NCI-H2029 (cell line): ENCODE measurements around the gene HYDIN.

Experiments
- DNase-seq: peaks from one replicate; lab custom pipeline; 2025; lab: John Stamatoyannopoulos, UW

HYDIN gene

DNA sequence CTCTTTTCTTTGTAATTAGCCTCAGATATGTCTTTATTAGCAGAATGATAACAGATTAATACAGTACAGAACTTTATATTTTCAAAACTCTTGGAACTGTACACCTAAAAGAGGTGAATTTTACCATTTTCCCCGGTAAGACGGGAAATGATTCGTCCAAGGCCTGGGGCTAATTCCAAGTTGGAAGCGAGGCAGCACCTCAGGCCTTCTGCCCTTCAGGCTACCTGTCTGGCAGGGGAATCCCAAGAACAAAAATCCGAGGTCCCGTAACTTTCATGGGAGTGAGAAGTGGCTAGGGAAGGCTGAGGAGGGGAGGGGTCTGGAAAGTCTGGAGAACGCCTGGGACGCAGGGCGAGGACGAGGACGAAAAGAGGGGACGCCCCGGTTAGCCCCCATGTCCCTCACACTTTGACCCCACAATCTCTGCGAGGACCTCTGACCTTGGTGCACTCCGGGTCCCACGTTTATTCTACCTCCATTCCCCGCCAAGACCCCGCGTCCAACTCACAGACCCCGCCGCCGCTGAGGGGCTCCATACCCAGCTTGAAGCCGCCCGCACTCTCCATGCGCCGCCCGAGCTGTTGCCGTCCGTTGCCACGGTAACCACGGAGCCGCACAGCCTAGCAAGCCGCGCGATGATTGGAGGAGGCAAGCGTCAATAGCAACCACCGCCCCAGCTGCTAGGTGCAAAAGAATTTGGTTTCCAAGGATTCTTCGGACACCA lies at the start of gene HYDIN:
TSS of gene HYDIN (minus strand) at position 601 of the 724 bp plus-strand sequence. CDS start 43,827 bp downstream, outside the sequence.
- DNase-seq = peak; percentile 18

DNA sequence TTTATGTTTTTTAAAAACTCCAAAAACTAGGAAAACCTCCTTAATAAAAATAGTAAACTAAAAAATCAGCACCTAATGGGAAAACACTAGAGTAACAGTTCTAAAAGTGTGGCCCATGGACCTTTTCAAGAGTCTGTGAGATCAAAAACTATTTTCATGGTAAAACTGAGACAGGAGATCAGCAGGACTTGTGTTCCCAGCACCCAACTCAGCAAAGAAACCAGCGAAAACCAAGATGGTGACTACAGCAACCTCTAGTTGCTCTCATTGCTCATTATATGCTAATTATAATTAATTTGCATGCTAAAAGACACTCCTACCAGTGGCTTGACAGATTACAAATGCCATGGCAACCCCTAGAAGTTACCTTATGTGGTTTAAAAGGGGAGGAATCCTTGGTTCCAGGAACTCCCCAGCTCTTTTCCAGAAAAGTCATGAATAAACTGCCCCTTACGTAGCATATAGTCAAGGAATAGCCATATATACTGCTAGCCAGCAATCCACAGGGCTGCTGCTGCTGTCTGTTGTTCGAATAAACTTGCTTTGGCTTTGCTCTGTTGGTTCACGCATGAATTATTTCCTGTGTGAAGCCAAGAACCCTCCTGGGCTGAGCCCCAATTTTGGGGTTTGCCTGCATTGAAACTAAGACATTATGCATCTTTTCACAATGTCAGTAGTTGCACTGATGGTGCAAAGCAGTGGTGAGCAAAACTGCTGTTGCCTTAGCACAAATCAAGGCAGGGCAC lies 46.2 kb upstream of the HYDIN start:
- DNase-seq = no peak

DNA sequence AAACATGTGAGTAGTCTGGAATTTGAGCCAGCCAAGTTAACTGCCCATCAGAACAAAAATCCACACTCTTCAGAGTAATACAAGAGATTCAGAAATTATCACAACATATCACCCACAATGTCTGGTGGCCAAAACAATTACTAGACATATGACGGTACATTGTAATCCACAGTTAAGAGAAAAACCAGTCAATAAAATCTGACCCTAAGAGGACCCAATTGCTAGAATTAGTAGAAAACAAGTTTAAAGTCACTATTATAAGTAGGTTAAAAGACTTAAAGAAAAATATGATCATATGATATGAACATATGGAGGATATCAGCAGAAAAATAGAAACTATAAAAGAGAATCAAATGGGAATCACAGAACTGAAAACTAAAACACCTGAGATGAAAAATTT lies 42.9 kb upstream of the HYDIN start:
- DNase-seq = no peak

DNA sequence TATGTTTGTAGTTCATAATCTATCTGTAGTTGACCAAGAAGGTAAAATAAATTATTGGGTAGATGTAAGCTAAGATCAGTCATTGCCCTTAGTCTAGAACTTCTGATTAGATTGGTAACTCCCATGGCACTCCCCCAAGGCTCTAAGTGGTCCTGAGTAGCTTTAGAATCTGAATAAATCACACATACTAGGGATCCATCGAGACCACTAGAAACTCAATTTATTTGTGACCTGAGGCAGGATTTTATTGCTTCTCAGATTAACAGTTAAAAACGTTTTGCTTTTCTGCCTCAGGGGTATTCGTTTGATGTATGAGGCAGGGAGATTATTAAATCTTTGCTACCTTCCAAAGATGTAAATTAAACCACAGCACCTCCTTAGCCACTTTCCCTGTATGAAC lies 33.8 kb upstream of the HYDIN start:
- DNase-seq = no peak

DNA sequence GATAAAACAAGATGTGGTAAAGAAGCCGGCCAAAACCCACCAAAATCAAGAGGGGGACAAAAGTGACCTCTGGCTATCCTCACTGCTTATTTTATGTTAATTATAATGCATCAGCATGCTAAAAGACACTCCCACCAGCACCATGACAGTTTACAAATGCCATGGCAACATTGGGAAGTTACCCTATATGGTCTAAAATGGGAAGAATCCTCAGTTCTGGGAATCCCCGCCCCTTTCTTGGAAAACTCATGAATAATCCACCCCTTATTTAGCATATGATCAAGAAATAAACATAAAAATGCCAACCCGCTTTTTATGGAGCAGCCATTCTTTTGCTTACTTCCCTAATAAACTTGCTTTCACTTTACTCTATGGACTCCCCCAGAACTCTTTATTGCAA lies 33.1 kb upstream of the HYDIN start:
- DNase-seq = no peak

DNA sequence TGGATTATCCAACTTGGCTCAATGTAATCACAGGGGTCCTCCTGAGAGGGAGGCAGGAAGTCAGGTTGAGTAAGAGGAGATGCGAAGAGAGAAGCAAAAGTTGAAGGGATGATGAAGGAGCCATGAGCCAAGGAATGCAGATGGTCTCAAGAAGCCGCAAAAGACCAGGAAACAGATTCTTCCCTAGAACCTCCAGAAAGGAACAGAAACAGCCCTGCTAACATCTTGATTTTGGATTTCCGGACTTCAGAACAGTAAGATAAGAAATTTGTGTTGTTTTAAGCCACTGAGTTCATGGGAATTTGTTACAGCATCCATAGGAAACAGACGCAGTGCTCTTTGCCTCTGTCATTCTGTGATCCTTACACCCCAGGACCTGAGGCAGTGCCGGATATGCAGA lies 31.9 kb upstream of the HYDIN start:
- no peak for DNase-seq

DNA sequence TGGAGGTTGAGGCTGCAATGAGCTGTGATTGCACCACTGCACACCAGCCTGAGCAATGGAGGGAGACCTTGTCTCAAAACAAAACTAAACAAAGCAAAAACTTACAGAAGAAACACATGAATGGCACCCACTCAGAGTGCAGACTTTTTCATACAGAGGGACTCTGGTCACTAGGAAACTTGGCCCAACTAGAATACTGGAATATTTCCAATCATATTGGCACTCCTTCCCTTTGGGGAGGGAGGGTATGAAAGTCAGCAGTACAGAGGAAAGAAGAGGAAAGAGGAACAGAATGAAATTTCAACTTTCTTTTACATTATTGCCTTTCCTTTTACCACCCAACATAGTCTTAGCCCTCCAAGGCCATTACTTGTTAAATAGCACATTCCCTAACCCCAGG lies 30.5 kb upstream of the HYDIN start:
- no peak for DNase-seq

DNA sequence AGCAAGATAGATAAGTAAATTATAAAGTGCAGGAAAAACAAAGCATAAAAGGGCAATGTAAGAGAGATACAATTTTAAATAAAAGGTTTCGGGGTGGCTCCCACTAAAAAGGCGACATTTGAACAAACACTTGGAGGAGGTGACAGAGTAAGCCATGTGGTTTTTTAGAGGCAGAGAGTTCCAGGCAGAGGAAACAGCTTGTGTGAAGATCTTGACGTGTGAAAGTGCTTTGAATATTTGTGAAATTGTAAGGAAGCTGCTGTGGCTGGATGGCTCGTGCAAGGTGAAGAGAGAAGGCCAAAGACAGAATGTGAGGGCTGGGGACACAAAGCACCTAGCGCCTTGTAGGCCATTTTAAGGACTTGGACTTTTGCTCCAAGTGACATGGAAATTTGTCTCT lies 28.6 kb upstream of the HYDIN start:
- DNase-seq = no peak

DNA sequence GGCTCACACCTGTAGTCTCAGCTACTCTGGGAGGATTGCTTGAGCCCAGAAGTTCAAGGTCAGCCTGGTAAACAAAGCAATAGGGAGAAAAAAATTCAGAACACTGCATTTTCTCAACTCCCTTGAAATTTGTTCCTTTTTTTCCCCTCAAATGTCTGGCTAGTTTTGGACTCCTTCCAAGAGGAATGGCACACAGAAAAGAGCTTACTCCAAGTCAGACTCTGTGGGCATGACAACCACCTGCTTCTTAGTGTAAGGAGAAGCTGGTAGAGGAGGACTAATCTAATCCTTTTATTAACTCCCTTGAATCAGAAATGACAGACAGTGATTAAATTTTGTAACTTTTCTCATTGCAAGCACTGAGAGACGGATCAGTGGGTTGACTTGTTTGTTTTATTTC lies 27.9 kb upstream of the HYDIN start:
- DNase-seq = no peak

DNA sequence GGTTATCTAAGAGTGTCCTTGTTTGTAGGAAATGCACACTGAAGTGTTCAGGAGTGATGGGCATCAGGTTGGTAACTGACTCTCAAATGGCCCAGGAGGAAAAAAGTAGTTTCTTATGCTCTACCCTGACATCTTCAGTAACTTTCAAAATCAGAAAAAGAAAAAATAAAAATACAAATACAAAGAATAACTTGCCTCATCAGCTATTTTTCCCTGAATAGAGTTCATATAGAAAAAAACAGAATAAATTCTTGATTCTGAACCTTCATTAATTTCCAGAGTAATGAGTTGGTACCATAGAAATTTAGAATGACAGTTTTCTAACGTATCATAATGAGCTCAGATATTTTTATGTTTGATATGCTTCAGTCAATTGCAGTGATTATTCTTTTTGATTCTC lies 27.2 kb upstream of the HYDIN start:
- no peak for DNase-seq

DNA sequence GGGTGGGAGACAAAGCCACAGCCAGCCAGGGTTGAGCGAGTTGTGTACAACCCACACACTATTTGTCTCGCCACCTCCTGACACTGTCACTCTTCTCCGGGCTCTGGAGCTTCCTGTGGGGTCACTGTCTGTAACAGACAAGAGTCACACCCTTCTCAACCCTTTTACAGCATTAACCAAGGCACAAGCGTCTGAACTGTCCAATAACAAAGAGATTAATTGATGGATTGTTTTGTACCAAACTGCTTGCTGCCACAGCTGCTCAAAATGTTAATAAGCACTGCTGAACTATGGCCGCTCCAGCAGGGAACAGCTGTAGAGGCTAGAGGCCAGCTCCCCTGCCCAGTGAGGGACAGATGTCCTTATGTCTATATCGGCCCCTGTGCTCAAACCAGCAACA lies 25.2 kb upstream of the HYDIN start:
- no peak for DNase-seq

DNA sequence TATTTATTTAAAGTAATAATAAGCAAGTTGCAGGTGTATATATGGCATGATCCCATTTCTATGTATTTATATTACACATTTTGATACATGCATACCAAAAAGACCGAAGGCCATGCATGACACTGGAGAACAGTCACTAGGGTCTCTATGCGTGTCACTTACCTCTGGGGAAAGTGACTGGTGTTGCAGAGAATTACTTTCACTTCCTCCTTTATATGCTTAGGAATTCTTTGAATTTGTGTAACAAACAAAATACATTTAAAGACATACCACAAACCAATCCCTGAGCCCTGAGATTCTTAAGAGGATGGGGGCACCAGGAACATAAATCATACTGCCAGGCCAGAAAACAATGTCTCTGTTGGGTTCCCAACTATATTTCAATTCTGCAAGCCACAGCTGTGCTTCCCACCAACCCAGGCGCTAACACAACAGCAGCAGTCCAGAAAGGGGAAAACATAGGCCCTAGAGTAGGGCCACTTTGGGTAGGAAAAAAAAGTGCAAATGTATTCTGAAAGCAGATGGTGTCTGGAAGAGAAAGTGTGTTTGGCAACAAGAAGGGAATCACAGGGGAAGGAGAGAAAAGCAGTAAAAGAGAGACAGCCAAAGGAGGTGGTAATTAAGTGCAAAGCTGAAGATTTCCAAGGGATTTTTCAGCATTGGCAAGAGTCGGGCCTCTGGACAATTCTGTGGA lies 24.5 kb upstream of the HYDIN start:
- no peak for DNase-seq

DNA sequence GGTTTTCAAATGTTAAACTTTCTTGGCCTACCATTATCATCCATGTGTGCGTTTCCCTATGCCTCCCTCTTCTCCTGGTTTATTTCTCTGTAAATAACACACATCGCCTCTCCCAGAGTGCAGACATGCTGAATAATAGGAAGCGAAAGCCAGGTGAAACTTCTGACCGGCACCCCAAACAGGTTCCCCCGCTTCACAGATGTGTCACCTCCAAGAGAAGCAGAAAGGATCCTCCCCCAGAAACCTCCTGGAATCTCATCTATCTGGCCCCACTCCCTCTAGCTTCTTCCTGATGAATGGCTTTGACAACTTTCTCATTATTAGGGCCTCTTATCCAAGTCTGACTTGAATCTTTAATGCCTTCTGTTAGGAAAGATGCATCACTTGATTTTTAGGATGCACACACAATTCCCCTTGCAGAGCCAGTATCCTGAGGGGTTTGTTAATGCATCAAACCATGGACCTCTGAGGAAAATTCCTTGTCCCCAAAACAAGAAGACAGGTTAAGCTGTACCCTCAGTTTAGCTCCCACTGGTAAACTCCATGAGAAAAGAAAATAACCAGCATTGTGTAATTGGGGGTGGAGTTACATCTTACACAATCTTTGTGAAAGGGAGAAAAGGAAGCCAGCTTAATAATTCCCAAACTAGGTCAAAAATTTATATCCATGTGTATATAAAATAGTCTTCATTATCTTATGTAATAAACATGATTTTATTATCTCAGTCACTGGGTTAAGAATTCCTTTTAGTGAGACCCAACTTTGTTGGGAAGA lies 20.1 kb upstream of the HYDIN start:
- no peak for DNase-seq

DNA sequence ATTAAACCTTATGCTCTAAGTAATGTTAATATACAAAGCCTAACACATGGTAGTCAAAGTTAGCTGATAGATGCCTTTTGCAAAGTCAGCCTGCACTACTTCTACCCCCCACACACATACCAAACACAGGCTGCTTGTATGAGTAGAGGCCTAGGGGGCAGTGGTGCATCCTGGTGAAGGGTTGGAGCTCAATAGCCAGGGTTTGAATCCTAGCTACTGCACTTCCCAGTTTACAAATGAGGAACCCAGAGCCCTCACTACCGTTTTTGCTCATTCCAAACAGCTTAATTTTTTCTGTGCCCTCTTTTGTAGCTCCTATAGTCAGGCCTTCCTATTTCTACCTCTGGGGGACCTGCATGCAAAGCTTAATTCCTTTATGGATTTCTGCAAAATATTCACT lies 18.9 kb upstream of the HYDIN start:
- DNase-seq = no peak

DNA sequence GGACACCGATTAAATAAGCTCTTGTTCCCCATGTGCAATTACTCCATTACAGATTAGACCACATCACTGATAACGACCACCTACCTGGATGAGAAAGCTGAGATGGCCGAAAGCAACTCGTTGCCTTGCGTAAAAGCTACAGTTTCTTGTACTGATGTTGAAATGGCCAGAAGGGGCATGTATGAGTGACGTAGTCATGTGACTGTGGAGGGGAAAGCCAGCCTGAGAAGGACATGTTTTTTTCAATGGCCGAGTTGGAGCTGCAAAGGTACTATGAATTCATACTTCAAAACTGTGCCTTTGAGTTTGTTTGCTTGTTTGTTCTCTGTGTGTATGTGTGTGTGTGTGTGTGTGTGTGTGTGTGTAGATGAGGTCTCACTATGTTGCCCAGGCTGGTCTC lies 17.0 kb upstream of the HYDIN start:
- DNase-seq = no peak

DNA sequence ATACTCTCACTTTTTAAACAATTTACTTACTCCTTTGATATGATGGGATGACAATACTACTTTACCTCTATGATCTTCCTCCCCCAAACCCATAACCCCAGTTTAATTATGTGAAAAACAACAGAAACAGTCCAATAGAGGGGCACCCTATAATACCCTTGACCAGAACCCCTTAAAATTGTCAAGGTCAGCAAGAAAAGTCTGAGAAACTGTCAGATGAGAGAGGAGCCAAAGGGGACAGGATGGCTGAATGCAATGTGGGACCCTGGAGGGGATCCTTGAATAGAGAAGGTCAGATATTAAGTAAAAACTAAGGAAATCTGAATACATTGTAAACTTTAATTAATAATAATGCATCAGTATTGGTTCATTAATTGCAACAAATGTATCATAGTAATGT lies 15.8 kb upstream of the HYDIN start:
- DNase-seq = no peak

DNA sequence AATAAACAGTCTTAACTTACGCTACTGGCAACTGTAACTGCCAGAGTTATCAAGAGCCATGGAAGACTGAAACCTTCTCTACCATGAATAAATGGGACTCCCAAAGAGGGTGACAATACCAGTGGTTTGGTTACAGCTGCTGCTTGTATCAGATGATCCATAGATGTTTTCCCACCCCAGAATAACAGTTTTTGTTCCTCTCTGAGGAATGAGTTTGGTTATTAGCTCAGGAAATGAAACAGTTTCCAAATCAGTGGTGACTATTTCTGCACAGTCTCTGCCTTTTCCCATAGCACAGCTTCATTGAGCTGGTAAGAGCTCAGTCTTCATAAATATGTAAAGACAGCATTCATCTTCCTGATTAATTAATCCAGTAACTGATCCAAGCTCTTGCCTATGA lies 14.0 kb upstream of the HYDIN start:
- no peak for DNase-seq

DNA sequence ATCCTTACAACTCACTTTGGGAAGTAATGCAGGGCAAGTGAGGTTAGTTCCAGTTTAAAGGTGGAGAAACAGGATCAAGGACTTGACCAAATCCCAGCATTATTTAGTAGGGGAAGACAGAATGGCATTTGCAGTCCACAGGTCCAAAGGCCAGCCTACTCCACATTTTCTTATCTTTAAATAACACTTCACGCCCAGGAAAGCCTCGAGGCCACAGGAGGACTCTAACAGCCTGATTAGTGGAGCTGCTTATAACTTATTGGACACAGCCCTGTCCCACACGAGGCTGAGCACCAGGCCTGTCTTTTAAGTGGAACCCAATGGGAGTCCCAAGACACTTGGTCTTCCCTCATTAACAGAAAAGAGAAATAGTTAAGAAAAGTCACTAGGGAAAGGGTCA lies 12.1 kb upstream of the HYDIN start:
- DNase-seq = no peak

DNA sequence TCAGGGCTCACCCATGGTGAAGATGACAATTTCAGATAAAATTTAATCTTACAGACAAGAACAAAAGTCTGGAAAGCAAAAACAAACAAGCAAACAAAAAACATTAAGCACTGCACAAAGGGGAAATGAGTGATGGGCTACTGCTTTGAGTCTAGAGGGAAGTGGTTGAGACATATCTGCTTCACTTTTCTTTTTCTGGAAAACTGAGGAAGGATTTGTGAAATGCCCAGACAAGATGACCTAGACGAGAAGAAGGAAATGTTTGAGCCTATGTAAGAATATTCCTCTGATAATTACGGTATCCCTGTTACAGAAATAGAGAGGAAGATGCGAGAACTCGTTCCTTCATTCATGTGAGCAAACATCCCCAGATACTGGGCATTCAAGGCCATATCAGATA lies 11.5 kb upstream of the HYDIN start:
- DNase-seq = no peak

DNA sequence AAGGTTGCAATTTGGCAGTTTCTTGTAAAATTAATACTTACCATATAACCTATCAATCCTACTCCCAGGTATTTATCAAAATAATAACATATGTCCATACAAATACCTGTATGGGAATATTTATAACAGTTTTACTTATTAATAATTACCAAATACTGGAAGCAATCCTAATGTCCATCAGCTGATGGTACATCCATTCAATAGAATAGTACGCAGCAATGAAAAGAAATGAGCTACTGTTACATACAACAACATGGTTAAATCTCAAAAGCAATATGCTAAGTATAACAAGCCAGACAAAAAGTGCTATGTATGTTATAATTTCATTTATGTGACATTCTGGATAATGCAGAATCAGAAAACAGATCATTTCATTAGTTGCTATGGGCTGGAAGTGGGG lies 1.2 kb downstream of the HYDIN start:
- DNase-seq = no peak

DNA sequence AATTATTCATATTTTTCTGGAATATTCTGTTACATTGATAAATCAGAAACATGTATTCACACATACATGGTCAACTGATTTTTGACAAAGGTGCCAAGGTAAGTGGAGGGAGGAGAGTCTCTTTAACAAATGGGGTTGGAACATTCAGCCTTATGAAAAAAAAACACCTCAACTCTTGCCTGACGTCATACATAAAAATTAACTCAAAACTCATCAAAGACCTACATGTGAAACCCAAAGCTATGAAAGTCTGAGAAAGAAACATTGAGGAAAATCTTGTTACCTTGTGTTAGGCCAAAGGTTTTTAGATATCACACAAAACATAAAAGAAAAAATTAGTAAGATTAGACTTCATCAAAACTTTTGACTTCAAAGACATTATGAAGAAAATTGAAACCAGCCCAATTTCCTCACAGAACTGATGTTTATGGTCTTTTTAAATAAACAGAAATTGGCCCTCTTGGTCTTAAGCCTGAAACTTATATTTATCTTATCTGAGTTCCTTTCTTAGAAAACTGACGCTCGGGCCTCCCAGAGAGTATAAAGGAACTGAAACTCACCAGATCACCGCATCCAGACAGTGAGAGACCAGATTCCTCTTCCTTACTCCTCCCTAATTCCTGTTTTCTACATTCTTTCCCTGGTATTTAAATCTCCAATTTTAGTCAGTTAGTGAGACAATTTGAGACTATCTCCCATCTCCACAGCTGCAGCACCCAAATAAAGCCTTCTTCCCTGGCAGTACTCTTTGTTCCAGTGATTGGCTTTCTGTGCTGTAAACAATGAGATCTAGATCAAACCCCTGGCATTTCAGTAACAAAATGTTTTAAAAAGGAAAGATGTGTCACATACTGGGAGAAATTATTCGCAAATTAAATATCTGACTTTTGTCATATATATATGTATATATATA lies 4.0 kb downstream of the HYDIN start:
- DNase-seq = no peak
